ENCODE results near the gene FABP1. TPM values are rescaled to one million over a fixed set of nuclear protein-coding genes. Genes with fewer than 3 reads are reported as not detected.

FABP1 gene
- total RNA-seq, 1 experiment from 2014 or later: not detected

- H3K27me3 ChIP-seq (replicated peaks; ENCODE audit: insufficient read depth, low read depth, low read length, poor library complexity): peaks cover 22% of the 10 kb centered on the region
- BruUV-seq (replicated peaks): no TSS peak
- intact Hi-C loops (cut with micrococcal nuclease; ENCODE audit: unreplicated experiment): no loop called here
- no peak overlapping the region for H3K27ac ChIP-seq (ENCODE audit: low read depth, low read length, poor library complexity, severe bottlenecking)
- no peaks in the 10 kb centered on the region for H3K4me1 ChIP-seq (ENCODE audit: insufficient read depth, low read length, poor library complexity, severe bottlenecking)
- ChIA-PET CTCF (no interaction called here), POLR2A (ENCODE audit: low non-redundant PET) (no interaction called here)
- TF ChIP-seq CTCF (conservative IDR thresholded peaks at IDR 0.05; ENCODE audit: low read depth, low read length): no peak
- no peak for TF ChIP-seq EZH2 (IDR thresholded peaks at IDR 0.05; ENCODE audit: borderline replicate concordance, low read depth, low read length, poor library complexity, severe bottlenecking)
- H3K9me3 ChIP-seq (ENCODE audit: low read depth, low read length, poor library complexity, severe bottlenecking): peaks cover 14% of the 10 kb centered on the region
- H3K36me3 ChIP-seq (ENCODE audit: insufficient read depth, low read length, poor library complexity, severe bottlenecking): no peaks in the 10 kb centered on the region
- H3K4me3 ChIP-seq (ENCODE audit: low read depth, low read length, poor library complexity, severe bottlenecking): no peak overlapping the region
- DNase-seq (ENCODE audit: low spot score): no peak
Measured at GRCh38 chr2:88146590-88146989, 18.7 kb upstream of the FABP1 start.

- TF ChIP-seq EZH2 (IDR thresholded peaks at IDR 0.05; ENCODE audit: borderline replicate concordance, low read depth, low read length, poor library complexity, severe bottlenecking) (no peak), CTCF (conservative IDR thresholded peaks at IDR 0.05; ENCODE audit: low read depth, low read length) (no peak)
- Histone ChIP-seq H3K4me3 (ENCODE audit: low read depth, low read length, poor library complexity, severe bottlenecking) (no peak overlapping the region), H3K4me1 (ENCODE audit: insufficient read depth, low read length, poor library complexity, severe bottlenecking) (no peaks in the 10 kb centered on the region), H3K27me3 (replicated peaks; ENCODE audit: insufficient read depth, low read depth, low read length, poor library complexity) (peaks cover 31% of the 10 kb centered on the region), H3K27ac (ENCODE audit: low read depth, low read length, poor library complexity, severe bottlenecking) (no peak overlapping the region), H3K9me3 (ENCODE audit: low read depth, low read length, poor library complexity, severe bottlenecking) (peaks cover 14% of the 10 kb centered on the region), H3K36me3 (ENCODE audit: insufficient read depth, low read length, poor library complexity, severe bottlenecking) (no peaks in the 10 kb centered on the region)
- no TSS peak for BruUV-seq (replicated peaks)
- CTCF ChIA-PET: no interaction called here
- no peak for DNase-seq (ENCODE audit: low spot score)
- POLR2A ChIA-PET (ENCODE audit: low non-redundant PET): no interaction called here
- intact Hi-C loops (cut with micrococcal nuclease; ENCODE audit: unreplicated experiment): no loop called here
Measured at GRCh38 chr2:88144914-88145497, 17.1 kb upstream of the FABP1 start.

- peaks cover 11% of the 10 kb centered on the region for H3K9me3 ChIP-seq (ENCODE audit: low read depth, low read length, poor library complexity, severe bottlenecking)
- no peak overlapping the region for H3K27ac ChIP-seq (ENCODE audit: low read depth, low read length, poor library complexity, severe bottlenecking)
- TF ChIP-seq EZH2 (IDR thresholded peaks at IDR 0.05; ENCODE audit: borderline replicate concordance, low read depth, low read length, poor library complexity, severe bottlenecking): no peak
- TF ChIP-seq CTCF (conservative IDR thresholded peaks at IDR 0.05; ENCODE audit: low read depth, low read length): no peak
- no peak for DNase-seq (ENCODE audit: low spot score)
- CTCF ChIA-PET: no interaction called here
- H3K36me3 ChIP-seq (ENCODE audit: insufficient read depth, low read length, poor library complexity, severe bottlenecking): no peaks in the 10 kb centered on the region
- no peak overlapping the region for H3K4me3 ChIP-seq (ENCODE audit: low read depth, low read length, poor library complexity, severe bottlenecking)
- intact Hi-C loops (cut with micrococcal nuclease; ENCODE audit: unreplicated experiment): no loop called here
- no peaks in the 10 kb centered on the region for H3K4me1 ChIP-seq (ENCODE audit: insufficient read depth, low read length, poor library complexity, severe bottlenecking)
- H3K27me3 ChIP-seq (replicated peaks; ENCODE audit: insufficient read depth, low read depth, low read length, poor library complexity): peaks cover 38% of the 10 kb centered on the region
- BruUV-seq (replicated peaks): no TSS peak
- POLR2A ChIA-PET (ENCODE audit: low non-redundant PET): no interaction called here
Measured at GRCh38 chr2:88144271-88144670, 16.4 kb upstream of the FABP1 start.
